DMS79 treated with DMSO at 0.1 percent for 48 hours (cell line): ENCODE results near the gene MAP2K4.
"Not testable (repeated sequence)": the region's sequence is repeated elsewhere in the genome, so short reads cannot be mapped to it uniquely, and the experiment has no call there.

Experiments used
- DNase-seq: peaks from one replicate; lab custom pipeline; 2025; lab: John Stamatoyannopoulos, UW

MAP2K4 gene

GRCh38 chr17:12020642-12021622 lies at the start of gene MAP2K4:
Gene MAP2K4, plus strand, starts transcription at chr17:12020877. Its CDS starts 10 bp downstream, at chr17:12020887.
- DNase-seq: peak; percentile 17

- DNase-seq: not testable (repeated sequence)
Measured at GRCh38 chr17:11972741-11973140, 47.9 kb upstream of the MAP2K4 start.

DNA sequence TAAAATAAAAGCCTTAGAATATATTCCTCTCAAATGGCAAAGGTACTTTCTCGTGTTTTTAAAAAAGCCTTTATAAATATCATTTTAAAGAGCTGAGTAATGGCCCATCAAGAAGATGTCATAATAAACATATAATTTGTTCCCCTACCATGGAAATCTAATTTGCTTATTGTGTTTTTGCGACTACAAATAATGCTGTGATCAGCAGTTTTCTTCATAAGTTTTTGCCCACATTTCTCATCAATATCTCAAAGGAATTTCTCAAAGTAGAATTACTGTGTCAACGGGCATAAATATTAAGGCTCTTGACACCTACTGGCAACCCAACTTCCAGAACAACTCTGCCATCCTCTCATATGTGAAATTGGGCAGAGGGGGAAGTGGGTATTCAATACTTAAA lies 40.9 kb upstream of the MAP2K4 start:
- DNase-seq: no peak

DNA sequence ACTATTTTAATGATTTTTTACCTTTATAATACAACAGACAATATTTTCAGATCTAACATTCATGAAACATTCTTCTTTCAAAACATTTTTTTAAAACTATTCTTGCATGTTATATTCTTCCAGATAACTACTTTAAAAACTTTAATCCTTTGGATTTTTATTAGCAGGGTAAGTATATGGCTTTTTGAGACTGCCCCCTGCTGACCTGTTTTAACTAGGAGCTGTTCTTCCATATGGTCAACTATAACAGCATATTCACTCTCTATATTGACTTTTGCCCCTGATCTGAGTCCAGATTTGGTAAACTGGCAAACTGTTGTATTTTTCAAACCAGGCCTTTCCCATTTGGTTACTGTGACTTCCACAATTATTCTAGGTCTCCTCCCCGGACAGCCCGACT lies 39.9 kb upstream of the MAP2K4 start:
- DNase-seq: no peak

GRCh38 chr17:11981862-11982261 lies 38.8 kb upstream of the MAP2K4 start:
- no peak for DNase-seq

GRCh38 chr17:11986179-11986941 lies 34.3 kb upstream of the MAP2K4 start:
- no peak for DNase-seq

DNA sequence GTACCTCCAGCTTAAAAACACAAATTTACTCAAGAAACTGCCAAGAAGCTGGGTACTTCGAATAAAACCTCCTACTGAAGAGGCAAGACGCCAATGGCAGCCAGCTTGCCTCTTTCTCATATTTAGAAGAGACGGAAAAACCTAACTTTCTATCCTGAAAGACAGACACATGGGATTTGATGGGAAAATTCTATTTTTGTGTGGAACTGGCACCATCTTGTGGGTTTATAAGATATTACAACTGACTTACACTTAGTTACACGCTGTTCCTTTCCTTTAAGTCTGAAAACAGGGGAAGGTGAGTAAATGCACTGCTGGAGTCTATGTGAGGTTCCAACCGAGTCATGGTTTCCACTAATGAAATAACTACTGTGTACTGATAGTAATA lies 33.7 kb upstream of the MAP2K4 start:
- no peak for DNase-seq

- DNase-seq: no peak
Measured at GRCh38 chr17:11990363-11990983, 30.2 kb upstream of the MAP2K4 start.

DNA sequence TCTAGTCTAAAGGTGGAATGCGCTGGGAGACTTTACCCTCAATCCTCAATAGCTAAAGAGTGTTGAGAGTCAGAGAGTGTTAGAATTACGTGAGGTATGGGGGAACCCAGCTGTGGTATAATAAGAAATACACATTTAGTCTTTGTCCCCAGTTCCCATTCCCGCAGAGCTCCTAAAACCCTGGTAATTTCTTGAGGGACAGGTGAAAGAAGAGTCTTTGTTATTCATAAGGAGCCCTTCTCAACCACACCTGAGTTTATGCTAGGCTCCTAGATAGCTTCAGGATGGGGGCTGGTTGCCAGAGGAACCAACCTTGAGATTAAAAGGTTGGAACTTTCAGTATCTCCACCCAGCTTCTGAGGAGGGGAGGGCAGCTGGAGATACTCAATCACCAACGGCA lies 29.2 kb upstream of the MAP2K4 start:
- no peak for DNase-seq

GRCh38 chr17:11996722-11997146 lies 23.9 kb upstream of the MAP2K4 start:
- peak; percentile 31 for DNase-seq

- peak; percentile 63 for DNase-seq
Measured at GRCh38 chr17:11997147-11997971, 23.3 kb upstream of the MAP2K4 start, which contains the start of gene ZNF18. Gene ZNF18, minus strand, starts transcription at chr17:11997475. Its CDS starts 4,646 bp downstream, at chr17:11992829.

- no peak for DNase-seq
Measured at GRCh38 chr17:11997972-11998233, 22.8 kb upstream of the MAP2K4 start.

- no peak for DNase-seq
Measured at GRCh38 chr17:11999696-12000095, 21.0 kb upstream of the MAP2K4 start.

DNA sequence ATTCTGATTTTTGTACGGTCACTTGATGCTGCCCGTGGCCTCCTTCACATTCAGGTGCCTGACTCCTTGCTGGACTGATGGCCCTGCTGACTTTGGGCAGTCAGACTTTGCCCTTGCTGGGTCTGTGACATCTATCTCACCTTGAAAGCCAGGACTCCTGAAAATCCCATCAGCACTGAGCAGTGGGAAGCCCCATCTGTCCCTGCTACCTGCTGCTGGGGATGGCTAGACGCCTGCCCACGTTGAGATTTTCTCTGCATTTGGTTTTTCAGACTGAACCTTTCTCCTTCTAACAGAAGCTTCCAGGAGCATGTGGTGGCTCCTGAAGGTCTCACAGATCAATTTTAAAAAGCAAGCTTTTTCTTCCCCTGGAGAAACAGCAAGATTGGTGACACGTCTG lies 13.2 kb upstream of the MAP2K4 start:
- no peak for DNase-seq

DNA sequence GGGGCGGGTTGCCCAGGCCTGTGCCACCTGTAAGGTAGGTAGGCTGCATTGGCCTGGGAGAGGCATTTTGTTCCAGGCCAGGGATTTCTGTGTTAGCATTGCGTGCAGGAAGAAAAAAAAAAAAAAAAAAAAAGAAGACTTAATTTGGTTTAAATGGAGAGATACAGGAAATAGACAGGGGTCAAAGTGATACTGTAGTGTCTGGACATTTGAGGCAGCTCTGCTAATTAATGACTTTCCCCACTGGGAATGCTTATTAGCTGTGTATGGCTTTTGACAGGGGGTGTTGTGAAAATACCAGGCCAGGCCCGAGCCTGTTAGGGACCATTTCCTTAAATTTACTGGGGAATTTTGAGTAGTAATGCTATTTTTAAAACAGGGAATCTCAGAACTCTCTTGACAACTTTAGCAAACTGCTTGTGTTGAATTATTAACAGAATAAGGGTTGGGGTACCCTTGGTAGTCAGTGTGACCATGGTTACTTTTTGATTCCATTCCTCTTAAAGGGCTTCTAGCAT lies 1.0 kb downstream of the MAP2K4 start:
- no peak for DNase-seq

DNA sequence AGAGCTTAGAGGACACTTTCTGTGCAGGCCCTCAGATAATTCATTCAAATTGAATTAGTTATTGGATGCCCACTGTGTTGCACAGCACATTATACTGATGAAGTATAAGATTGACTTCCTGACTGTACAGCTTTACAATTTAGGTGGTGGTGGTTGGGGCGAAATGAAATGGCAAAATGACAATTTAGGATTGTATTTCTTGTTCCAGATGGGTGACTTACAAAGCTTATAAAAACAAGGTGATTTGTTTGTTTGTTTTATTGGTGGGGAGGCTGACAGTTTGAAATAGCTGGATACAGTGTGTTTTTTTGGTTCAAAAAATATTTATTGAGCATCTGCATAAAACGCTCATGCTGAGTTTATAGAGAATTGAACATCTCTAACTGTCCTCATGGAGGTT lies 1.6 kb downstream of the MAP2K4 start:
- DNase-seq: no peak

DNA sequence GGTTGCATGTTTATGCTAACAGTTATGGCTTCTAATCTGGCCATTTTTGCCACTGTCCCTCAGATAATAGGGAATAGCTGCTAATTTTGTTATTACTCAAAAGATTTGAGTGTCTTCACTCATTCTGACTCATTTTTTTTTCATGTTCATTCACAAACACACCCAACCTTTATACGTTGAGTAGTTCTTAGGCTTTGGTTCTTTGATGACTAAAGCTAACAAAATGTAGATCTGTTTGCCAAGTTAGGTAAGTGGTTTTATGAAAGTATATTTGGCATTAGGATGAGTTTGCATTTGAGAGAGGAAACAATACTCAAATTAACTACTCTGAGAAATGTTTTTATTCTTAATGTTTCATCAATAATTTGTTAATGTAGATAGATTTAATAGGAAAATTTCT lies 3.6 kb downstream of the MAP2K4 start:
- no peak for DNase-seq

GRCh38 chr17:12027658-12028057 lies 7.0 kb downstream of the MAP2K4 start:
- DNase-seq: no peak

DNA sequence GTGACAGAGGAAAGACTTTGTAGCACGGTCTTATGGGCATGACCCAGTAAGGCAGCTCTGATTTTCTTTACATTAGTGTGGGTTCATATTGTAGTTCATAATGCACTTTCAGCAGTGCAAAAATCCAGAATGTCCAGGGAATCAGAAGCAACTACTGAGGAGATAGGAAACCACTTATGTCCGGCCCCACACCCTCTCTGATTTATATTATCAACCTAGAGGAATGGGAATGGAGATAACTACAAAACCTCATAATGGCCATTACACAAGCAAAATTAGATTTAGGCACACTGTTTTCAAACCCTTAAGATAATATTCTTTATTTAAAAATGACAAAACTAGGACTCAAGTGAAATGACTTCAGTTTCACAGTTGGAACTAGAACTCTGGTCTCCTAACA lies 7.9 kb downstream of the MAP2K4 start:
- DNase-seq: no peak

- no peak for DNase-seq
Measured at GRCh38 chr17:12034538-12034937, 13.9 kb downstream of the MAP2K4 start.

GRCh38 chr17:12035673-12036072 lies 15.0 kb downstream of the MAP2K4 start:
- no peak for DNase-seq

- DNase-seq: no peak
Measured at GRCh38 chr17:12037970-12038369, 17.3 kb downstream of the MAP2K4 start.
